ENCODE data around the gene SMPDL3A.

SMPDL3A gene

GRCh38 chr6:122778302-122778701 is 10.8 kb upstream of the SMPDL3A start:
- no peak for DNase-seq

- DNase-seq = no peak
Observed at GRCh38 chr6:122778985-122779661, 9.9 kb upstream of the SMPDL3A start.

GRCh38 chr6:122779667-122780066 is 9.4 kb upstream of the SMPDL3A start, which contains the start of gene FABP7:
Gene FABP7, plus strand, starts transcription at chr6:122779716. Its CDS starts 79 bp downstream, at chr6:122779795.
- no peak for DNase-seq

DNA sequence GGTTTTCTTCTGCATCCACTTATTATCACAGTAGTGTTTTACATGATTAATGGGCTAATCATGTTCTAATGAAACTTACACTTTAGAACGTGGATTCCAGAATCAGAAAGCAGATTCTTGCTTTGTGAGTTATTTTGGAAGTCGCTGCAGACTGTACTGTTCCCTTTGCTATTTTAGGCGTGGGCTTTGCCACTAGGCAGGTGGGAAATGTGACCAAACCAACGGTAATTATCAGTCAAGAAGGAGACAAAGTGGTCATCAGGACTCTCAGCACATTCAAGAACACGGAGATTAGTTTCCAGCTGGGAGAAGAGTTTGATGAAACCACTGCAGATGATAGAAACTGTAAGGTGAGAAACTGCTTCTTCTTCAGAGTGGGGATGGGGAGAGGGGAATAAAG is 8.9 kb upstream of the SMPDL3A start:
- no peak for DNase-seq

- DNase-seq = no peak
Observed at GRCh38 chr6:122781716-122782115, 7.3 kb upstream of the SMPDL3A start.

DNA sequence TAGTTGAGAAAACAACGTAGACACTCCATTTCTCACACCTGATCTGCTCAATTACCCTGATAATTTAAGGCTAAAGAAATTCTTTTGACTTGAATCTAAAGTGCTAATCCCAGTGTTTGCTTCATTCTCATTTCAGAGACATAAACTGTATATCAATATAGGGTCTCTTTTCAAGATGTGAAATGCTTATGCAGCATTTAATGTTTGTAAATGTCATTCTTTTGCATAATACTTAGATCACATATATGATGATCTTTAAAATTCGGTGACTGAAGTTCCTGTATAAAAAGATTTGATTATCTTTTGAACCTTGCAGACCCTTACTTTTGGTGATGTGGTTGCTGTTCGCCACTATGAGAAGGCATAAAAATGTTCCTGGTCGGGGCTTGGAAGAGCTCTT is 5.7 kb upstream of the SMPDL3A start:
- no peak for DNase-seq

DNA sequence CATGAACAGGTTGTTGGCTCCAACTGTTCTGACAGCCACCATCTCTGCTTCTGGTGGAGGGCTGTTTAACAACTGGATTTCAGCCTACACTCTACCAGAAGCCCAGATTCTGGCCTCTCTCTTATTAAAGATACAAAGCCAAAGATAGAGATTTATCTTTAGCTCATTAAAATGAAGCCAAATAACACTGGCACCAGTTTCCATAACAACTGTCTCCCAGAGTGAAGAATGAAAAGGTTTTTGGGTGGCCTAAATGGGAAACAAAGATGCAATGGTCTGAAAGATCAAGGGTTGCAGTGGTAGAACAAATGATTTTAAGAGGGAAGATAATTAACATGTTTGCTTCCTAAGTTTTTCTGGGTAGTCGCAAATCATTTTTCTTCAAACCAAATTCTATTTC is 3.2 kb upstream of the SMPDL3A start:
- no peak for DNase-seq

- DNase-seq = no peak
Observed at GRCh38 chr6:122787721-122788120, 1.3 kb upstream of the SMPDL3A start.

DNA sequence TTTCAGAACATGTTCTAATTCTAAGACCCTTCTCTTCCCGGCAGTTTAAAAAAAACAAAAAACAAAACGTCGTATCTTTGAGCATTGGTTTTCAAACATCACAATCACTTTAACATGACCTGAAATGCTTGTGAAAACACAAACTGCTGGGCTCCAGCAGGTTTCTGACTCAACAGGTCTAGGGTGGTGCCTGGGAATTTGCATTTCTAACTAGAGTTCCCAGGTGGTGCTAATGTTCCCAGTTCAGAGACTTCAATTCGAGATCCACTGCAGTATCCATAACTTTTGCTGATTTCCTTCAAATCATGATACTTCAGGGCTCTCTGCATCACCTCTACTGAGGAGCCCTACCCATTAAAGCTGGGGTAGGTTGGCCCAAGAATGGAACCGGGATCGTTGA is 850 bp upstream of the SMPDL3A start:
- peak in 1 of 2 experiments; percentile 10 for DNase-seq

- no peak for DNase-seq
Observed at GRCh38 chr6:122788663-122789181, 336 bp upstream of the SMPDL3A start.

DNA sequence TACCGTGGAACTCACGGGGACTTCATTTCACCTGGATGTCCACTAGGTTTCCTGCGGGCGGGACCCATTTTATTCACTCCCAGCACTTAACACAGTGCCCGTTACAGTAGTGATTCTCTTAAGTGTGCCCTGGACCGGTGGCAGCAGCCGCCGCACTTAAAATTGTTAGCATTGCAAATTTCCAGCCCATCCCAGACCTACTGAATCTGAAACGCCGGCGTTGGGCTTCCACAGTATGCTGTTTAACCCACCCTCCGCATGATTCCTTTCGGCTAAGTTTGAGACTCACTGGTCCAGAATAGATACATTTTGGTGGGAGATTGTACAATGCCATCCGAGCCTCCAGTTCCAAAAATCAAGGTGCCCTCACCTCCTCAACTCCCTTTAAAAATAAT is 967 bp downstream of the SMPDL3A start:
- DNase-seq = peak; percentile 48 to 71

DNA sequence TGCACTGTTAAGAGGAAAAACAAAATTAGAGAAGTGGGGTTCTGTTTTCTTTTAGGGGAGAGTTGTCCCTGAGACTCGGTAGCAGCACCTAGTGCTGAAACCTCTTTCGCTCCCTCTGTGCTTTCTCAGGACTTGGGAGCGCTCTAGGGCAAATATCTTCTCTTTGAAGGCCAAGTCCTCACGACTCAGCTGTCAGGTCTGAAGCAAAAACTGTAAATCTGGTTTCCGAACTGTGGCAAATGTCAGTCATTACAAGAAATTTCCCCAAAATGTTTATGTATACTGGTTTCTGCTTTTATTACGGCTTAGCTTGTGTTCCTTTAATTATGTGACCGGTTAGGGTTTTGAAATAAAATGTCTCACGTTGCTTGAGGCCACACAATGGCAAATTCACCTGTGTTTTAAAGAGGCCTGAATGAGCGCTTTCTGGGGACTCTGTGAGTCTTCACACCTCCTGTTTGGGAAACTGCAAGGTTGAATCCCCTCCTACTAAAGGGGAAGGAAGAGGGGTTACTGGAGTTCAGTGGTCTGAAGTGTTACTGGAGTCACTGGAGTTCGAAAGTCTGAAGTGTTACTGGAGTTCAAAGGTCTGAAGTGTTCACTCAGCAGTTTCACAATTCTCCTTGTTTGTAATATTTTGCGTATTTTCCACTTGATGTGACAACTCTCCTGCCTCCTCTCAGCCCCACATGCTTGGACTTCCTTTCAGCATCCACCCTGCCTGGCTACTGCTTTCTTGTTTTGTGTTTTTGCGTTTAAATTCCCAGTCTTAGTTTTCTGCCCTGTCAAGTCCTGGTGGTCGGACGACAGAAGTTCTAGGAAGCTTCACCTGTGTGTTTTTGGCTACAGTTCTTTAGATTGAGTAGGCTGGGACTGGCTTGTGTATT is 1.6 kb downstream of the SMPDL3A start:
- no peak for DNase-seq

- no peak for DNase-seq
Observed at GRCh38 chr6:122791310-122791679, 2.2 kb downstream of the SMPDL3A start.

DNA sequence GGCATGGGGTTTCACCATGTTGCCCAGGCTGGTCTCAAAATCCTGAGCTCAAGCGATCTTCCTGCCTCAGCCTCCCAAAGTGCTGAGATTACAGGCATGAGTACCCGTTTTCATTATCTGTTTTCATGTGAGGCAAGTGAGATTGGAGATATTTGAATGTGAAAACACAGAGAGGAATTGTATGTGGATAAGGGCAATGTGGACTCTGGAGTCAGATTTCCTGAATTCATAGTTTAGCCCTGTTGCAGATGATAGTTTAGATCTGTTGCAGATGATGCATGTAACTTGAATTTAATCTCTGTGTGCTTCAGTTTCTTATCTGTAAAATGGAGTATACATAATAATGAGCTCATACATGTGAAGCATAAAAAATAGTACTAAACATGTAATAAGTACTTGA is 3.7 kb downstream of the SMPDL3A start:
- peak in 1 of 2 experiments; percentile 4 for DNase-seq

DNA sequence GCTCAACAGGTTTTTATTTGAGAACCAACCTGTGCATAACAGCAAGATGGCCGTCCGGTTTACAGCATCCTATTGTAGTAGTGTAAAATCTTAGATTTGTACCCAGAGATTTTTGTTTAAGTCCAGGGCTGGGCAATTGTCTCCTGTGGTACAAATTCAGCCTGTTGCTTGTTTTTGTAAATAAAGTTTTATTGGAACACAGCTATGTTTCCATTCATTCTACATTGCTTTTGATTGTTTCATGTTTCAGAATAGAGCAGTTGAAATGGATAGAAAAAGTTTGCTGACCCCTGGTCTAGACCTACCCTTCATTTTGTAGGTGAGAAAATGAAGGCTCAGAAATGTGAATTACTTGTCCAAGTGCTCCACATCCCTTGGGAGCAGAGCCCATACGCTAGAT is 8.5 kb downstream of the SMPDL3A start:
- no peak for DNase-seq

DNA sequence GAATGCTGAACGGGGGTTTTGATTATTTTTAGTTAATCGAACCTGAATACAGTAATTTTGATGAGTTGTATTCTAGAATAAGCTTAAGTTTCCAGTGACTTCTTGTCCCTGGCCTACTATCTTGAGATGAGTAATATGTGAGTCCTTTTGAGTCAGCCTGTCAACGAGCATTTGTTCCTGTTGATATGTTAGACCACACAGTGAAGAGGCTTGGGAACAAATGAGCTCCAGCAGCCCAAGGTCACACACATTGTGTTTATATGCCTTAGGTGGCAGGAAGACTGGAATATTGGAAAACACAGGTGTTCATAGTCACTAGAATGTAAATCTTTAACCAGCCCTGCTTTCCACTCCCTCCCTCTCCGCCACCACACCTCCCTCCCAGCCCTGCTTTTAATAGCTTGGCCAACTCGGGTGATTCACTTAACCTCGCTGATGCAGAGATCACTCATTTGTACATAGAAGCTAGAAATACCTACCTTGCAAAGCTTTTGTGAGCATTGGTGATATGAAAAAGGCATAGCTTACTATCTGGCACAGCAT is 9.1 kb downstream of the SMPDL3A start:
- DNase-seq = peak in 1 of 2 experiments; percentile 17

DNA sequence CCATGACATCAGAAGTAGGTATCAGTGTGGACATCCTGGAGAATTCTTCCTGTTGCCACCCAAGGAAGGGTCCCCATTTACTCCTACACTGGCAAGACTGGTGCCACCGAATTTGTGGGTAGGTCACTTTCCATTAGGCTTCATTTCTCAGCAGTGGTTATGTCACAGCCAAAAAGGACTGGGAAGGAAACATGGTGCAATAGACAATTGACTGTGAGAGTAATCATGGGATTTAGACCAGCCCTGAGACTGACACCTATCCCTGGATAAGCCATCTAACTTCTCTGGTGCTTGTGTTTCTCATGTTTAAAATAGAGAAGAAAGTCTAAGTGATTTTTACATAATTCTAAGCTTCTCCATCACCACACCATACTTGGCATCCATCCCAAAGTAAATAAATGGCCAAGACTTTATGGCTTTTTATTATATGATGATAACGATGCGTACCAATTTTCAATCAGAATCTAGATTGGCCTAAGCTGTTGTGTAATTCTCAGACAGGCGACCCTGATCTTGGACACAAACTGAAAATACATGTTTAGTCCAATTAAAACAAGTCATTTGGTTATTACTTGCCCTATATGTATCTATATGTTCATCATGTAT is 10.2 kb downstream of the SMPDL3A start:
- no peak for DNase-seq

GRCh38 chr6:122799916-122800686 is 11.0 kb downstream of the SMPDL3A start:
- no peak for DNase-seq

- DNase-seq = no peak
Observed at GRCh38 chr6:122800906-122801305, 11.8 kb downstream of the SMPDL3A start.

- no peak for DNase-seq
Observed at GRCh38 chr6:122801397-122801796, 12.3 kb downstream of the SMPDL3A start.

GRCh38 chr6:122803171-122803661 is 14.2 kb downstream of the SMPDL3A start:
- no peak for DNase-seq

- no peak for DNase-seq
Observed at GRCh38 chr6:122804962-122805485, 16.0 kb downstream of the SMPDL3A start.

Data from NCI-H526 (cell line).